Neural progenitor cell (in vitro differentiated cells): ENCODE results near the gene FNDC11. TPM values are rescaled to one million over a fixed set of nuclear protein-coding genes. Genes with fewer than 3 reads are reported as not detected.

ENCODE experiments used
- DNase-seq: peaks from one replicate; pipeline ENCODE4 v3.0.0-alpha.2; 2016; ENCODE audit warnings: low spot score
- H2AFZ ChIP-seq: fragments of 200-600 bp; sonication (generic); replicated peaks from 2 replicates; pipeline ENCODE4 v1.6.1; 2016; ENCODE audit warnings: antibody characterized with exemption
- H3F3A ChIP-seq: fragments of 200-600 bp; sonication (generic); 2 replicates; pipeline ENCODE4 v1.6.1; 2016; ENCODE audit warnings: antibody characterized with exemption, low read depth
- H3K27ac ChIP-seq: fragments of 200-600 bp; sonication (generic); 2 replicates; pipeline ENCODE4 v1.5.1; 2016; ENCODE audit warnings: mild to moderate bottlenecking
- H3K27me3 ChIP-seq: fragments of 200-600 bp; sonication (generic); 2 replicates; pipeline ENCODE4 v1.6.1; 2016; ENCODE audit warnings: mild to moderate bottlenecking, moderate library complexity
- H3K36me3 ChIP-seq: fragments of 200-600 bp; sonication (generic); 2 replicates; pipeline ENCODE4 v1.5.1; 2016
- H3K4me1 ChIP-seq: fragments of 200-600 bp; sonication (generic); 2 replicates; pipeline ENCODE4 v1.6.1; 2016; ENCODE audit warnings: mixed run types
- H3K4me2 ChIP-seq: fragments of 200-600 bp; sonication (generic); 2 replicates; pipeline ENCODE4 v1.6.1; 2016
- H3K4me3 ChIP-seq: fragments of 200-600 bp; sonication (generic); 2 replicates; pipeline ENCODE4 v1.5.1; 2016
- H3K79me2 ChIP-seq: fragments of 200-600 bp; sonication (generic); 2 replicates; pipeline ENCODE4 v1.6.1; 2016; ENCODE audit warnings: low read depth
- H3K9ac ChIP-seq: fragments of 200-600 bp; sonication (generic); 2 replicates; pipeline ENCODE4 v1.6.1; 2016
- H3K9me3 ChIP-seq: fragments of 200-600 bp; sonication (generic); 2 replicates; pipeline ENCODE4 v1.5.1; 2016; ENCODE audit warnings: low read depth
- H4K20me1 ChIP-seq: fragments of 200-600 bp; sonication (generic); 2 replicates; pipeline ENCODE4 v1.6.1; 2016; ENCODE audit warnings: low read depth
- H3K27ac Mint-ChIP-seq: 3 replicates; pipeline ENCODE4 v1.8.0; 2021; ENCODE audit warnings: mixed read lengths
- H3K27me3 Mint-ChIP-seq: 2 replicates; pipeline ENCODE4 v1.8.0; 2022; ENCODE audit warnings: low read depth, mild to moderate bottlenecking, inconsistent platforms, moderate library complexity, mixed read lengths; ENCODE audit not compliant: insufficient read depth
- H3K36me3 Mint-ChIP-seq: 3 replicates; pipeline ENCODE4 v1.8.0; 2021; ENCODE audit warnings: mixed read lengths
- H3K4me1 Mint-ChIP-seq: 3 replicates; pipeline ENCODE4 v1.8.0; 2021; ENCODE audit warnings: mixed read lengths
- H3K4me3 Mint-ChIP-seq: 3 replicates; pipeline ENCODE4 v1.8.0; 2021; ENCODE audit warnings: mild to moderate bottlenecking, moderate library complexity, mixed read lengths
- H3K9me3 Mint-ChIP-seq: 3 replicates; pipeline ENCODE4 v1.8.0; 2020; ENCODE audit warnings: mixed read lengths
- CTCF ChIP-seq: fragments of 200-600 bp; sonication (generic); IDR thresholded peaks from 2 replicates; pipeline ENCODE4 v1.5.1; 2017; ENCODE audit warnings: antibody characterized with exemption, mild to moderate bottlenecking
- EZH2 ChIP-seq: fragments of 200-600 bp; sonication (generic); IDR thresholded peaks from 2 replicates; pipeline ENCODE4 v1.6.1; 2017; ENCODE audit warnings: antibody characterized with exemption, mild to moderate bottlenecking, moderate library complexity
- EZH2phosphoT487 ChIP-seq: fragments of 200-600 bp; sonication (generic); IDR thresholded peaks from 2 replicates; pipeline ENCODE4 v1.6.1; 2017; ENCODE audit warnings: antibody characterized with exemption
- total RNA-seq: library from RNA; depleted of rRNA; stranded (reverse); fragments of >200 nt; gene quantifications from 2 replicates; pipeline ENCODE4 v1.2.3, GENCODE V29; 2015; ENCODE audit warnings: low replicate concordance

FNDC11 gene
- total RNA-seq, 1 donor from 2014 or later, result 0.39 TPM

GRCh38 chr20:63554361-63555278 is 661 bp downstream of the FNDC11 start:
- peaks cover 5% of the 10 kb centered on the region for H3K27me3 Mint-ChIP-seq
- Histone ChIP-seq H3K36me3 (no peaks in the 10 kb centered on the region), H3K9me3 (no peaks in the 10 kb centered on the region), H3F3A (peaks cover 19% of the 10 kb centered on the region), H3K4me3 (peak overlapping the region; percentile 86), H3K79me2 (no peaks in the 10 kb centered on the region), H3K4me1 (peaks cover 12% of the 10 kb centered on the region), H3K27me3 (peaks cover 9% of the 10 kb centered on the region), H4K20me1 (no peaks in the 10 kb centered on the region), H2AFZ (peak overlapping the region; percentile 89), H3K9ac (no peak overlapping the region), H3K4me2 (peak overlapping the region; percentile 77), H3K27ac (no peak overlapping the region)
- H3K36me3 Mint-ChIP-seq, result peaks cover 2% of the 10 kb centered on the region
- H3K27ac Mint-ChIP-seq, result no peak overlapping the region
- DNase-seq, result peak; percentile 40
- H3K4me1 Mint-ChIP-seq, result peaks cover 10% of the 10 kb centered on the region
- TF ChIP-seq EZH2phosphoT487, result no peak
- no peak for TF ChIP-seq EZH2
- no peak for TF ChIP-seq CTCF
- peak overlapping the region; percentile 79 for H3K4me3 Mint-ChIP-seq
- peaks cover 2% of the 10 kb centered on the region for H3K9me3 Mint-ChIP-seq

- Histone ChIP-seq H3K9ac (no peak overlapping the region), H2AFZ (no peak overlapping the region), H3K79me2 (no peaks in the 10 kb centered on the region), H3K4me3 (no peak overlapping the region), H3K27me3 (peaks cover 9% of the 10 kb centered on the region), H4K20me1 (no peaks in the 10 kb centered on the region), H3K4me2 (no peak overlapping the region), H3K27ac (no peak overlapping the region), H3F3A (peaks cover 19% of the 10 kb centered on the region), H3K9me3 (no peaks in the 10 kb centered on the region), H3K36me3 (no peaks in the 10 kb centered on the region), H3K4me1 (peaks cover 12% of the 10 kb centered on the region)
- H3K27ac Mint-ChIP-seq, result no peak overlapping the region
- H3K4me3 Mint-ChIP-seq, result peak overlapping the region; percentile 64
- H3K4me1 Mint-ChIP-seq, result peaks cover 10% of the 10 kb centered on the region
- H3K9me3 Mint-ChIP-seq, result peaks cover 2% of the 10 kb centered on the region
- H3K27me3 Mint-ChIP-seq, result peaks cover 5% of the 10 kb centered on the region
- no peak for DNase-seq
- peaks cover 2% of the 10 kb centered on the region for H3K36me3 Mint-ChIP-seq
- no peak for TF ChIP-seq CTCF
- TF ChIP-seq EZH2, result no peak
- no peak for TF ChIP-seq EZH2phosphoT487
Measured at GRCh38 chr20:63555661-63556381, 1.9 kb downstream of the FNDC11 start.

- peak; percentile 83 for DNase-seq
Measured at GRCh38 chr20:63556873-63557478, 3.0 kb downstream of the FNDC11 start.

More at GRCh38 chr20:63556873-63557478, 3.0 kb downstream of the FNDC11 start:
- Mint-ChIP-seq H3K9me3 (peaks cover 2% of the 10 kb centered on the region), H3K36me3 (peaks cover 2% of the 10 kb centered on the region), H3K4me3 (peak overlapping the region; percentile 71), H3K27me3 (peaks cover 5% of the 10 kb centered on the region), H3K4me1 (peaks cover 10% of the 10 kb centered on the region), H3K27ac (peak overlapping the region; percentile 93)
- no peak overlapping the region for H3K4me3 ChIP-seq
- no peak overlapping the region for H3K27ac ChIP-seq
- no peak for TF ChIP-seq EZH2
- TF ChIP-seq CTCF, result no peak
- TF ChIP-seq EZH2phosphoT487, result no peak
- H3K27me3 ChIP-seq, result peaks cover 9% of the 10 kb centered on the region
- H3K4me1 ChIP-seq, result peaks cover 12% of the 10 kb centered on the region
- no peaks in the 10 kb centered on the region for H4K20me1 ChIP-seq
- peaks cover 16% of the 10 kb centered on the region for H3F3A ChIP-seq
- peak overlapping the region; percentile 52 for H3K4me2 ChIP-seq
- H3K36me3 ChIP-seq, result no peaks in the 10 kb centered on the region
- H3K9ac ChIP-seq, result no peak overlapping the region
- no peaks in the 10 kb centered on the region for H3K79me2 ChIP-seq
- no peaks in the 10 kb centered on the region for H3K9me3 ChIP-seq
- no peak overlapping the region for H2AFZ ChIP-seq
